HUDEP-2 (cell line): ENCODE measurements around the gene SLC35G3.
"Not testable (repeated sequence)": the region's sequence is repeated elsewhere in the genome, so short reads cannot be mapped to it uniquely, and the experiment has no call there.

Experiments
- DNase-seq, 76 experiments: peaks; one replicate each; lab custom pipeline; 2025; ENCODE audit not compliant: unreplicated experiment in 76 of 76; lab: John Stamatoyannopoulos, UW

The SLC35G3 gene

GRCh38 chr17:35194001-35194400 is at the start of gene SLC35G3:
TSS of gene SLC35G3 (minus strand) at chr17:35194393. CDS start at chr17:35194307, 86 bp downstream.
- not testable (repeated sequence) for DNase-seq

- DNase-seq, result peak in 3 of 76 experiments; percentile 3 to 27 (median 5)
These were observed 49.6 kb upstream of the SLC35G3 start for GRCh38 chr17:35243561-35244340.

- DNase-seq, result peak in 73 of 76 experiments; percentile 12 to 87 (median 71)
These were observed 48.8 kb upstream of the SLC35G3 start, which contains the start of gene SLFN5 for GRCh38 chr17:35242805-35243560. TSS of gene SLFN5 (plus strand) at chr17:35243072. CDS start at chr17:35258691, 15,619 bp downstream.

GRCh38 chr17:35242158-35242804 is 48.1 kb upstream of the SLC35G3 start:
- peak in 33 of 76 experiments; percentile 5 to 45 (median 31) for DNase-seq

- no peak for DNase-seq
These were observed 47.3 kb upstream of the SLC35G3 start for GRCh38 chr17:35241520-35241919.

GRCh38 chr17:35240861-35241260 is 46.7 kb upstream of the SLC35G3 start:
- DNase-seq, result no peak

- DNase-seq, result no peak
These were observed 45.6 kb upstream of the SLC35G3 start for GRCh38 chr17:35239823-35240222.

- DNase-seq, result no peak
These were observed 44.6 kb upstream of the SLC35G3 start for GRCh38 chr17:35238821-35239220.

GRCh38 chr17:35236821-35237220 is 42.6 kb upstream of the SLC35G3 start:
- no peak for DNase-seq

GRCh38 chr17:35235917-35236316 is 41.7 kb upstream of the SLC35G3 start:
- DNase-seq, result no peak

GRCh38 chr17:35235289-35235688 is 41.1 kb upstream of the SLC35G3 start:
- no peak for DNase-seq

- DNase-seq, result not testable (repeated sequence)
These were observed 40.1 kb upstream of the SLC35G3 start for GRCh38 chr17:35234315-35234714.

GRCh38 chr17:35229638-35230037 is 35.4 kb upstream of the SLC35G3 start:
- no peak for DNase-seq

GRCh38 chr17:35227546-35227945 is 33.4 kb upstream of the SLC35G3 start:
- DNase-seq, result no peak

GRCh38 chr17:35224436-35224835 is 30.2 kb upstream of the SLC35G3 start:
- no peak for DNase-seq

- no peak for DNase-seq
These were observed 28.3 kb upstream of the SLC35G3 start for GRCh38 chr17:35222452-35222851.

GRCh38 chr17:35218915-35219314 is 24.7 kb upstream of the SLC35G3 start:
- DNase-seq, result no peak

- DNase-seq, result no peak
These were observed 22.9 kb upstream of the SLC35G3 start for GRCh38 chr17:35217107-35217506.

- DNase-seq, result no peak
These were observed 20.6 kb upstream of the SLC35G3 start for GRCh38 chr17:35214631-35215273.

- no peak for DNase-seq
These were observed 20.0 kb upstream of the SLC35G3 start for GRCh38 chr17:35214192-35214591.
